ENCODE results near the gene EPHA8.
A peak's percentile ranks its signal among the peaks of the same experiment; 100 is the strongest.

EPHA8 gene

DNA sequence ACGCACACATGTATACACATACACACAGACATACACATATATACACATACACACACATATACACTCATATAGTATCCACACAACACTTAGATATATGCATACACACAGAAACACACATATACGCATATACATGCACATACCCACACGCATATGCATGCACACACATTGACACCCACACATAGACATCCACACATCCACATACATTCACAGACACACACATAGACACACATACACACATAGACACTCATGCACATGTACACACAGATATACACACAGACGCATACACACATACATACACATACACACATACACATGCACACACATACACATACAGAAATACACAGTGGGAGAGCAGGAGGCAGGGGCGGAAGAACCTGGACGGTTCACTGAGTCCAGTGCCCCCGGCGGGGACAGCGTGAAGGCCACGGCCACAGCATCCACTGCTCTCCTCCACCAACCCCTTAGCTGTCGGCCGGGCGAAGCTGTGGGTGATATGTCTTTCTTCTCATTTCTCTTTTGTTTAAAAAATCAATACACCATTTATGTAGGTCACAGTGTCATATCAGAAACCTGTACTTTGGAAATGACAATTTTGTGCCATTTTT lies 86.9 kb downstream of the EPHA8 start:
- Histone ChIP-seq H3K36me3 (replicated peaks in 1 of 2; ENCODE audit: control insufficient read depth in 2 of 2, insufficient read depth in 2 of 2, low read length in 2 of 2) (no peaks in the 10 kb centered on the region), H3K14ac (ENCODE audit: low read length) (no peak overlapping the region), H3K27me3 (ENCODE audit: control insufficient read depth in 3 of 3, insufficient read depth in 3 of 3, low read depth in 1 of 3, low read length in 3 of 3) (peaks cover 0 to 59% (median 2%) of the 10 kb centered on the region in 3 experiments), H4K91ac (ENCODE audit: low read depth, low read length, poor library complexity) (no peak overlapping the region), H2AFZ (ENCODE audit: low read length) (no peak overlapping the region), H4K8ac (ENCODE audit: low read depth, low read length) (no peak overlapping the region), H3K27ac (replicated peaks; ENCODE audit: low read length) (no peak overlapping the region), H3K4me3 (ENCODE audit: low read length in 2 of 2) (peak overlapping the region in 1 of 2 donors; percentile 1), H3K9me3 (replicated peaks in 1 of 2; ENCODE audit: control insufficient read depth in 2 of 2, insufficient read depth in 1 of 2, low read depth in 1 of 2, low read length in 2 of 2) (peaks cover 0 to 2% of the 10 kb centered on the region in 2 donors), H3K18ac (ENCODE audit: low read length) (no peak overlapping the region), H2BK12ac (ENCODE audit: low read length) (no peak overlapping the region), H2BK5ac (ENCODE audit: low read length) (no peak overlapping the region), H3K79me1 (ENCODE audit: low read depth, low read length) (no peaks in the 10 kb centered on the region), H2AK5ac (ENCODE audit: low read depth, low read length) (no peak overlapping the region), H2BK15ac (ENCODE audit: low read length) (no peak overlapping the region), H3K4me1 (ENCODE audit: control insufficient read depth in 2 of 2, insufficient read depth in 1 of 2, low read depth in 1 of 2, low read length in 2 of 2) (no peaks in the 10 kb centered on the region), H3K9ac (ENCODE audit: low read depth, low read length, poor library complexity) (no peak overlapping the region), H2BK120ac (ENCODE audit: low read depth, low read length) (no peak overlapping the region), H3K4ac (ENCODE audit: low read length) (no peak overlapping the region), H3K23ac (ENCODE audit: low read depth, low read length, poor library complexity) (no peak overlapping the region), H3K4me2 (ENCODE audit: insufficient read depth, low read length, poor library complexity, severe bottlenecking) (no peak overlapping the region)
- DNase-seq (ENCODE audit: low spot score) = no peak
- no CpG with 5 or more reads among the region's 13 CpGs for WGBS, 2 donors (ENCODE audit: extremely low coverage in 2 of 2, insufficient read length in 2 of 2, insufficient replicate concordance in 1 of 2)

DNA sequence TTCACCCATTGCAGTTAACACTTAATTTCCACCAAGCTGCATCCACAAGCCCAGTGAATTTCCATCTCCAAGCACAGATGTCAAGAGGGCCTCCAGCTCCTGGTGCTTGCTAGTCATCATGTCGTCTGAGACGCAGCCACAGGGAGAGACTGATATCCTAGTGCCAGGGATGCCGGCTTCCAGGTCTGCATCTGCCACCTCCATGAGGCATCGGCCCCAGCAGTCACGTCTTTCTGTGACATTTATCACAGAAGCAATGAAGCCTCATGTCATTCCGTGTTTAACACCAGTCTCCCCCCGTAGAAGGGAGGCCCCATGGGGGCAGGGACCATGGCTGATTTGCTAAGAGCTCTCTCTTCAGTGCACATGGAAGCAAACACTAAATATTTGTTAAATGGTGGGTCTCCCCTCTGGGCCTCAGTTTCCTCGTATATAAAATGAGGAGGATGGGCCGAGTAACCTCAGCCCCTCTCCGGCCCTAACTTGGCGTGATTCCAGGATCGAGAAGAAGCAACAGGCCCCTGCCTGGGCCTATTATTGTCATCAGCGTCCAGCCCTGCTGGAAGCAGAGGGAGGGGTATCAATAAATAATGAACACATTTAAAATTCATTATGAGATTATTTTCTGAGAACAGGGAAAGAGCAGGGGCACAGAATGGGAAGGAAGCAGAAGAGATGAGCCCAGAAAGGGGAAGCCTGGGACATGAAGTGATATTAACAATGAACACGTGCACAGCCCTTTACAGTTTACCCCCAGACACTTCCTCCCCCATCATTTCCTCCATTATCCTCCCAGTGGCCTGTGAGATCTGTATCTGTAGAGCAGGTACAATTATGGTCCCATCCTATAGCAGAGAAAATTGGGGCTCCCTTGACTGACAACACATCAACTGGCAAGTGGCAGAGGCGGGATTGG lies 88.9 kb downstream of the EPHA8 start:
- Histone ChIP-seq H3K9ac (ENCODE audit: low read depth, low read length, poor library complexity) (no peak overlapping the region), H3K4me1 (ENCODE audit: control insufficient read depth in 2 of 2, insufficient read depth in 1 of 2, low read depth in 1 of 2, low read length in 2 of 2) (no peaks in the 10 kb centered on the region), H3K27ac (replicated peaks; ENCODE audit: low read length) (no peak overlapping the region), H3K23ac (ENCODE audit: low read depth, low read length, poor library complexity) (no peak overlapping the region), H3K36me3 (replicated peaks in 1 of 2; ENCODE audit: control insufficient read depth in 2 of 2, insufficient read depth in 2 of 2, low read length in 2 of 2) (no peaks in the 10 kb centered on the region), H2AFZ (ENCODE audit: low read length) (no peak overlapping the region), H4K91ac (ENCODE audit: low read depth, low read length, poor library complexity) (no peak overlapping the region), H2AK5ac (ENCODE audit: low read depth, low read length) (peak overlapping the region; percentile 6), H3K4me2 (ENCODE audit: insufficient read depth, low read length, poor library complexity, severe bottlenecking) (no peak overlapping the region), H3K79me1 (ENCODE audit: low read depth, low read length) (no peaks in the 10 kb centered on the region), H3K9me3 (replicated peaks in 1 of 2; ENCODE audit: control insufficient read depth in 2 of 2, insufficient read depth in 1 of 2, low read depth in 1 of 2, low read length in 2 of 2) (peaks cover 0 to 2% of the 10 kb centered on the region in 2 donors), H3K14ac (ENCODE audit: low read length) (peak overlapping the region; percentile 42), H3K4ac (ENCODE audit: low read length) (no peak overlapping the region), H3K4me3 (ENCODE audit: low read length in 2 of 2) (no peak overlapping the region), H3K27me3 (ENCODE audit: control insufficient read depth in 3 of 3, insufficient read depth in 3 of 3, low read depth in 1 of 3, low read length in 3 of 3) (peaks cover 0 to 48% (median 2%) of the 10 kb centered on the region in 3 experiments), H4K8ac (ENCODE audit: low read depth, low read length) (no peak overlapping the region), H2BK12ac (ENCODE audit: low read length) (no peak overlapping the region), H2BK15ac (ENCODE audit: low read length) (no peak overlapping the region), H2BK120ac (ENCODE audit: low read depth, low read length) (no peak overlapping the region), H2BK5ac (ENCODE audit: low read length) (no peak overlapping the region), H3K18ac (ENCODE audit: low read length) (no peak overlapping the region)
- DNase-seq (ENCODE audit: low spot score) = no peak
- no CpG with 5 or more reads among the region's 15 CpGs for WGBS, 2 donors (ENCODE audit: extremely low coverage in 2 of 2, insufficient read length in 2 of 2, insufficient replicate concordance in 1 of 2)

DNA sequence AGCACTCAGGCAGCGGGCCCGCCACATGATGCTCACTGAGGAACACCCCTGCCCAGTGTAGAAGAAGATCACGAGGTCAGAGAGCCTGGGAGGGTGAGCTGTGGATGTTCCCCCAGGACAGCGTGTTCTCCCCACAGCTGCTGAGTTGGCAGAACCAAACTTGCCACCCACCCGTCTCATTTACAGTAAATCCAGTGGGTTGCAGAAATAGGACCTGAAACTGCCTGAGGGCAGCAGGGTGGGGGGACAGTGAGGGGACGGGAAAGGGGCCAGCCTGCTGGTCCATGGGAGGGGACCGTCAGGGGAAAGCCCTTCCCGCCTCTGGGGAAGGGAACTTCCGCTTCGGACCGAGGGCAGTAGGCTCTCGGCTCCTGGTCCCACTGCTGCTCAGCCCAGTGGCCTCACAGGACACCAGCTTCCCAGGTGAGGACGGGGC lies 89.6 kb downstream of the EPHA8 start, which contains the start of gene C1QB:
Gene C1QB (plus strand): TSS at position 356 of the 436 bp plus-strand sequence. CDS start 6,227 bp downstream, outside the sequence.
- peak within 1 kb of the TSS; percentile 16 for H3K23ac ChIP-seq (ENCODE audit: low read depth, low read length, poor library complexity)
- no peak within 1 kb of the TSS for H3K4me3 ChIP-seq (ENCODE audit: low read length in 2 of 2)
- no peak within 1 kb of the TSS for H4K8ac ChIP-seq (ENCODE audit: low read depth, low read length)
- H2AFZ ChIP-seq (ENCODE audit: low read length) = no peak within 1 kb of the TSS
- H3K14ac ChIP-seq (ENCODE audit: low read length) = peak within 1 kb of the TSS; percentile 42
- H2AK5ac ChIP-seq (ENCODE audit: low read depth, low read length) = peak within 1 kb of the TSS; percentile 6
- H2BK15ac ChIP-seq (ENCODE audit: low read length) = no peak within 1 kb of the TSS
- peaks cover 0 to 49% (median 2%) of the 10 kb centered on the region in 3 experiments for H3K27me3 ChIP-seq (ENCODE audit: control insufficient read depth in 3 of 3, insufficient read depth in 3 of 3, low read depth in 1 of 3, low read length in 3 of 3)
- no CpG with 5 or more reads among the region's 13 CpGs for WGBS, 2 donors (ENCODE audit: extremely low coverage in 2 of 2, insufficient read length in 2 of 2, insufficient replicate concordance in 1 of 2)
- no peaks in the 10 kb centered on the region for H3K79me1 ChIP-seq (ENCODE audit: low read depth, low read length)
- no peak within 1 kb of the TSS for H3K9ac ChIP-seq (ENCODE audit: low read depth, low read length, poor library complexity)
- no peak within 1 kb of the TSS for H3K4me2 ChIP-seq (ENCODE audit: insufficient read depth, low read length, poor library complexity, severe bottlenecking)
- no peak within 1 kb of the TSS for H2BK5ac ChIP-seq (ENCODE audit: low read length)
- no peak within 1 kb of the TSS for H3K27ac ChIP-seq (replicated peaks; ENCODE audit: low read length)
- no peak within 1 kb of the TSS for H4K91ac ChIP-seq (ENCODE audit: low read depth, low read length, poor library complexity)
- no peaks in the 10 kb centered on the region for H3K4me1 ChIP-seq (ENCODE audit: control insufficient read depth in 2 of 2, insufficient read depth in 1 of 2, low read depth in 1 of 2, low read length in 2 of 2)
- no peak within 1 kb of the TSS for H2BK120ac ChIP-seq (ENCODE audit: low read depth, low read length)
- H3K36me3 ChIP-seq (replicated peaks in 1 of 2; ENCODE audit: control insufficient read depth in 2 of 2, insufficient read depth in 2 of 2, low read length in 2 of 2) = no peaks in the 10 kb centered on the region
- peak within 1 kb of the TSS; percentile 11 for H3K18ac ChIP-seq (ENCODE audit: low read length)
- H3K4ac ChIP-seq (ENCODE audit: low read length) = no peak within 1 kb of the TSS
- no peak within 1 kb of the TSS for H2BK12ac ChIP-seq (ENCODE audit: low read length)
- H3K9me3 ChIP-seq (replicated peaks in 1 of 2; ENCODE audit: control insufficient read depth in 2 of 2, insufficient read depth in 1 of 2, low read depth in 1 of 2, low read length in 2 of 2) = peaks cover 0 to 2% of the 10 kb centered on the region in 2 donors
- DNase-seq (ENCODE audit: low spot score) = no peak

Measured in neuronal stem cell (in vitro differentiated cells).